Measurements from ENCODE around the gene THOP1.

Gene THOP1

GRCh38 chr19:2804156-2805004 is 19.1 kb downstream of the THOP1 start:
- no peak for DNase-seq (ENCODE audit: low read depth in 2 of 2)

GRCh38 chr19:2805261-2805900 is 20.1 kb downstream of the THOP1 start:
- DNase-seq (ENCODE audit: low read depth in 2 of 2) = no peak

- no peak for DNase-seq (ENCODE audit: low read depth in 2 of 2)
Measured at GRCh38 chr19:2805991-2806649, 20.8 kb downstream of the THOP1 start.

- DNase-seq (ENCODE audit: low read depth in 2 of 2) = no peak
Measured at GRCh38 chr19:2806736-2807378, 21.6 kb downstream of the THOP1 start.

GRCh38 chr19:2807379-2808128 is 22.3 kb downstream of the THOP1 start:
- DNase-seq (ENCODE audit: low read depth in 2 of 2) = no peak

- DNase-seq (ENCODE audit: low read depth in 2 of 2) = no peak
Measured at GRCh38 chr19:2808129-2808941, 23.0 kb downstream of the THOP1 start.

GRCh38 chr19:2809387-2810140 is 24.3 kb downstream of the THOP1 start:
- DNase-seq (ENCODE audit: low read depth in 2 of 2) = no peak

GRCh38 chr19:2810141-2811091 is 25.1 kb downstream of the THOP1 start:
- no peak for DNase-seq (ENCODE audit: low read depth in 2 of 2)

GRCh38 chr19:2811221-2811722 is 26.0 kb downstream of the THOP1 start:
- no peak for DNase-seq (ENCODE audit: low read depth in 2 of 2)

- DNase-seq (ENCODE audit: low read depth in 2 of 2) = no peak
Measured at GRCh38 chr19:2811735-2812413, 26.6 kb downstream of the THOP1 start.

GRCh38 chr19:2812414-2813234 is 27.3 kb downstream of the THOP1 start:
- DNase-seq (ENCODE audit: low read depth in 2 of 2) = no peak

- no peak for DNase-seq (ENCODE audit: low read depth in 2 of 2)
Measured at GRCh38 chr19:2813235-2814160, 28.2 kb downstream of the THOP1 start.

- no peak for DNase-seq (ENCODE audit: low read depth in 2 of 2)
Measured at GRCh38 chr19:2814426-2814825, 29.1 kb downstream of the THOP1 start.

GRCh38 chr19:2815191-2815614 is 29.9 kb downstream of the THOP1 start:
- DNase-seq (ENCODE audit: low read depth in 2 of 2) = no peak

- DNase-seq (ENCODE audit: low read depth in 2 of 2) = no peak
Measured at GRCh38 chr19:2815923-2816322, 30.6 kb downstream of the THOP1 start.

- DNase-seq (ENCODE audit: low read depth in 2 of 2) = no peak
Measured at GRCh38 chr19:2816641-2817040, 31.3 kb downstream of the THOP1 start.

All from stimulated activated CD8-positive, alpha-beta memory T cell treated with anti-CD3 and anti-CD28 coated beads, Interleukin-2, amount 100 ng/mL, for 48 hours (primary cell).